RWPE2 (cell line): ENCODE data around the gene FNIP1.
A peak's percentile ranks its signal among the peaks of the same experiment; 100 is the strongest.

Source experiments
- ATAC-seq: fragments of 200-7000 bp; cut with Tn5 transposase; 3 replicates; pipeline ENCODE4 v1.9.1; 2021; ENCODE audit warnings: low read depth
- DNase-seq: peaks from one replicate; pipeline ENCODE4 v3.0.0-alpha.2; 2020; ENCODE audit warnings: low spot score
- H3K27ac ChIP-seq: fragments of 450-650 bp; 2 replicates; pipeline ENCODE4 v1.5.1; 2017; ENCODE audit warnings: mild to moderate bottlenecking; ENCODE audit not compliant: poor library complexity, severe bottlenecking
- H3K27me3 ChIP-seq: fragments of 250-450 bp; sonication (Bioruptor Pico); 2 replicates; pipeline ENCODE4 v1.5.1; 2021; ENCODE audit warnings: mild to moderate bottlenecking, moderate library complexity; ENCODE audit not compliant: insufficient read depth, poor library complexity, severe bottlenecking
- H3K36me3 ChIP-seq: fragments of 250-450 bp; sonication (Bioruptor Pico); 2 replicates; pipeline ENCODE4 v1.5.1; 2020; ENCODE audit warnings: low read depth, mild to moderate bottlenecking, moderate library complexity
- H3K4me1 ChIP-seq: fragments of 250-450 bp; sonication (Bioruptor Pico); 2 replicates; pipeline ENCODE4 v1.5.1; 2021; ENCODE audit warnings: mild to moderate bottlenecking, moderate library complexity; ENCODE audit not compliant: insufficient read depth, poor library complexity, severe bottlenecking
- H3K4me3 ChIP-seq: fragments of 250-450 bp; sonication (Bioruptor Pico); 2 replicates; pipeline ENCODE4 v1.5.1; 2021; ENCODE audit warnings: mild to moderate bottlenecking, moderate library complexity; ENCODE audit not compliant: severe bottlenecking
- H3K9me3 ChIP-seq: fragments of 250-450 bp; sonication (Bioruptor Pico); 2 replicates; pipeline ENCODE4 v1.5.1; 2021; ENCODE audit warnings: mild to moderate bottlenecking, moderate library complexity; ENCODE audit not compliant: severe bottlenecking
- TF ChIP-seq, protein P1 (sequence below): fragments of 450-650 bp; IDR thresholded peaks from one replicate; pipeline ENCODE4 v1.5.1; 2017; ENCODE audit warnings: mild to moderate bottlenecking, moderate library complexity; ENCODE audit not compliant: poor library complexity, severe bottlenecking

FNIP1 gene

DNA sequence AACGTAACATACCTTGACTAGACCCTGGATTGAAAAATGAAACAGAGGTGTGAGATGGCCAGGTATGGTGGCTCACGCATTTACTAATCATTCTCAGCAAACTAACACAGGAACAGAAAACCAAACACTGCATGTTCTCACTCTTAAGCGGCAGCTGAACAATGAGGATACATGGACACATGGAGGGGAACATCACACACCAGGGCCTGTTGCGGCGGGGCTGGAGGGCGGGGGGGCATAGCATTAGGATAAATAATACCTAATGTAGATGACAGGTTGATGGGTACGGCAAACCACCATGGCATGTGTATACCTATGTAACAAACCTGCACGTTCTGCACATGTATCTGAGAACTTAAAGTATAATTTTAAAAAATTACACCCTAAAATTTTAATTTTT, 177.7 kb downstream of the FNIP1 start:
- H3K27ac ChIP-seq, result no peak overlapping the region
- ATAC-seq, result no peak

DNA sequence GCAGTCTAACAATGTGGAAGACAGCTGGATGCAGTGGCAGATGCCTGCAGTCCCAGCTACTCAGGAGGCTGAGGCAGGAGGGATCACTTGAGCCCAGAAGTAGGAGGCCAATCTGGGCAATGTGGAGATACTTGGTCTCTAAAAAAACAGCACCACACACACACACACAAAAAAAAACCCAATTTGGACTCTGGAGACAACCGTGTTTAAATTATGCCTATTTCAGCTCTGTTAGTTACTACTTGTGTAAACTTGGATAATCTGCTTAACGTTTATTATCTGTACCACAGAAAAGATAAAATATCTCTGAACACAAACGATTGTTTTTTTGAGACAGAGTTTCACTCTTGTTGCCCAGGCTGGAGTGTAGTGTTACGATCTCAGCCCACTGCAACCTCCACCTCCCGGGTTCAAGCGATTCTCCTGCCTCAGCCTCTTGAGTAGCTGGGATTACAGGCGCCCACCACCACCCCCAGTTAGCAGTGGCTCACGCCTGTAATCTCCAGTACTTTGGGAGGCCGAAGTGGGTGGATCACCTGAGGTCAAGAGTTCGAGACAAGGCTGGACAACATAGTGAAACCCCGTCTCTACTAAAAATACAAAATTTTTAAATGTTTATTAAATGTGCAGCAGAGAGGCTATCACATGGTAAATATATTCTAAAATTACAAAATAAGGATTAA, 179.5 kb downstream of the FNIP1 start:
- Histone ChIP-seq H3K36me3 (no peaks in the 10 kb centered on the region), H3K9me3 (no peaks in the 10 kb centered on the region), H3K4me3 (no peak overlapping the region), H3K27ac (no peak overlapping the region), H3K27me3 (no peaks in the 10 kb centered on the region), H3K4me1 (no peaks in the 10 kb centered on the region)
- TF ChIP-seq, protein P1, sequence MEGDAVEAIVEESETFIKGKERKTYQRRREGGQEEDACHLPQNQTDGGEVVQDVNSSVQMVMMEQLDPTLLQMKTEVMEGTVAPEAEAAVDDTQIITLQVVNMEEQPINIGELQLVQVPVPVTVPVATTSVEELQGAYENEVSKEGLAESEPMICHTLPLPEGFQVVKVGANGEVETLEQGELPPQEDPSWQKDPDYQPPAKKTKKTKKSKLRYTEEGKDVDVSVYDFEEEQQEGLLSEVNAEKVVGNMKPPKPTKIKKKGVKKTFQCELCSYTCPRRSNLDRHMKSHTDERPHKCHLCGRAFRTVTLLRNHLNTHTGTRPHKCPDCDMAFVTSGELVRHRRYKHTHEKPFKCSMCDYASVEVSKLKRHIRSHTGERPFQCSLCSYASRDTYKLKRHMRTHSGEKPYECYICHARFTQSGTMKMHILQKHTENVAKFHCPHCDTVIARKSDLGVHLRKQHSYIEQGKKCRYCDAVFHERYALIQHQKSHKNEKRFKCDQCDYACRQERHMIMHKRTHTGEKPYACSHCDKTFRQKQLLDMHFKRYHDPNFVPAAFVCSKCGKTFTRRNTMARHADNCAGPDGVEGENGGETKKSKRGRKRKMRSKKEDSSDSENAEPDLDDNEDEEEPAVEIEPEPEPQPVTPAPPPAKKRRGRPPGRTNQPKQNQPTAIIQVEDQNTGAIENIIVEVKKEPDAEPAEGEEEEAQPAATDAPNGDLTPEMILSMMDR, result no peak
- no peak for DNase-seq
- ATAC-seq, result no peak

More for the DNA sequence above, 177.7 kb downstream of the FNIP1 start:
- DNase-seq, result no peak
- H3K36me3 ChIP-seq, result no peaks in the 10 kb centered on the region
- TF ChIP-seq, protein P1, result no peak
- H3K9me3 ChIP-seq, result no peaks in the 10 kb centered on the region
- H3K4me3 ChIP-seq, result no peak overlapping the region
- no peaks in the 10 kb centered on the region for H3K27me3 ChIP-seq
- no peaks in the 10 kb centered on the region for H3K4me1 ChIP-seq

DNA sequence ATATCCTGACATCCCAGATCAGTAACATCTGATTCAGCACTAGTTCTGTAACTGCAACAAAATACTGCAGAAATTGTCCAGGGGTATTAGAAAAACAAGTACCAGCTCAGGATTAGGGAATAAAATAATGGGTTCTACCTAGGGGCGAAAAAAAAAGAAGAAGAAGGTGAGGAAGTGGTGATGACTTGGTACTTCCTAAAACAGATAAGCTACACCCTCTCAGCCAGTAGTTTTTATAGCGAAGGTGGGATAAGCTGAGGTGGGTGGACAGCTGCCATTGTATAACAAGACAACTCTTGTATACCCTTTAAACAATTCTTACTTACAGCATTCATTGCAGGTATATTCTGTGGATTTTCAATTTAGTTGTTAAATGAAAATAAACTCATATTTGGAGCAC, 180.9 kb downstream of the FNIP1 start:
- H3K9me3 ChIP-seq, result no peaks in the 10 kb centered on the region
- peaks cover 2% of the 10 kb centered on the region for H3K4me1 ChIP-seq
- TF ChIP-seq, protein P1, result no peak
- H3K36me3 ChIP-seq, result no peaks in the 10 kb centered on the region
- H3K4me3 ChIP-seq, result no peak overlapping the region
- DNase-seq (no peak), ATAC-seq (no peak)
- no peak overlapping the region for H3K27ac ChIP-seq
- no peaks in the 10 kb centered on the region for H3K27me3 ChIP-seq

DNA sequence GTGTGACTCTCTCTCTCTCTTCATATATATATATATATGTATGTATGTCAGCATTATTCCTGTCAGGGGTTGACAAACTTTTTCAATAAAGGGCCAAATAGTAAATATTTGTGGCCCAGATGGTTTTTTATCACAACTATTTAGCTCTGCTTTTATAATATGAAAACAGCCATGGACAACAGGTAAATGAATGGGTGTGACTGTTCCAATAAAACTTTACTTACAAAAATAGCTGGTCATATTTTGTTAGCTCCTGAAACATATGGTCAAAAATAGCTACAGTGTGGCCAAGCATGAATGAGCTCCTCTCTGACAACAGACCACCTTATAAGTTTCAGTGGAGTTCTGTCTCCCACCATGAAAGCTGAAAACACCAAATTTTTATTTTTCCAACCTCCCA, 183.4 kb downstream of the FNIP1 start:
- no peak for ATAC-seq
- H3K4me1 ChIP-seq, result peaks cover 12% of the 10 kb centered on the region
- no peaks in the 10 kb centered on the region for H3K9me3 ChIP-seq
- no peak overlapping the region for H3K4me3 ChIP-seq
- TF ChIP-seq, protein P1, result no peak
- DNase-seq, result no peak
- H3K27ac ChIP-seq, result no peak overlapping the region
- H3K27me3 ChIP-seq, result no peaks in the 10 kb centered on the region
- no peaks in the 10 kb centered on the region for H3K36me3 ChIP-seq

DNA sequence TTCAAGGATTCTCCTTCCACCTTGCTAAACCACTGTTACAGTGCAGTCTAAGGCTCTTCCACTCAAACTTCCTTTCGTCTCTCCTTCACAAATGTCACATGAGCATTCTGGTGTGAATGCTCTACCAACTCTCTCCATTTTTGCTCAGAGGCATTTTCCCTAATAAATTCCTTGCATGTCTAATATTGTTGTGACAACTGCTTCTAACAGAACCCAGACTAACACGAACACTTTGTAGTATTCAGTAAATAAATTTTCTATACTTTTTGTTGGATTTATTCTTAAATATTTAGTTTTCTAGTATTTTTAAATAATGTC, 185.8 kb downstream of the FNIP1 start:
- H3K4me1 ChIP-seq, result peaks cover 12% of the 10 kb centered on the region
- H3K27ac ChIP-seq, result peak overlapping the region; percentile 23
- H3K9me3 ChIP-seq, result no peaks in the 10 kb centered on the region
- no peak for DNase-seq
- H3K36me3 ChIP-seq, result no peaks in the 10 kb centered on the region
- H3K4me3 ChIP-seq, result no peak overlapping the region
- TF ChIP-seq, protein P1, result no peak
- no peaks in the 10 kb centered on the region for H3K27me3 ChIP-seq
- no peak for ATAC-seq
